HL-60/S4 (cell line): ENCODE measurements around the gene NUDCD2.

Source experiments
- in situ Hi-C: fragments of 300-500 bp; cut with MboI; formaldehyde crosslinking; loops from 2 replicates; pipeline ENCODE4 v1.14.3; 2022; ENCODE audit warnings: low sequenced_read_pairs

Gene NUDCD2, protein sequence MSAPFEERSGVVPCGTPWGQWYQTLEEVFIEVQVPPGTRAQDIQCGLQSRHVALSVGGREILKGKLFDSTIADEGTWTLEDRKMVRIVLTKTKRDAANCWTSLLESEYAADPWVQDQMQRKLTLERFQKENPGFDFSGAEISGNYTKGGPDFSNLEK

GRCh38 chr5:163459819-163460561 is at the start of gene NUDCD2:
Gene NUDCD2 (minus strand): TSS chr5:163460102. CDS start chr5:163460050, 52 bp downstream.
- in situ Hi-C loops: no loop called here

- in situ Hi-C loops: no loop called here
Measured at GRCh38 chr5:163509291-163509951, 49.5 kb upstream of the NUDCD2 start.

DNA sequence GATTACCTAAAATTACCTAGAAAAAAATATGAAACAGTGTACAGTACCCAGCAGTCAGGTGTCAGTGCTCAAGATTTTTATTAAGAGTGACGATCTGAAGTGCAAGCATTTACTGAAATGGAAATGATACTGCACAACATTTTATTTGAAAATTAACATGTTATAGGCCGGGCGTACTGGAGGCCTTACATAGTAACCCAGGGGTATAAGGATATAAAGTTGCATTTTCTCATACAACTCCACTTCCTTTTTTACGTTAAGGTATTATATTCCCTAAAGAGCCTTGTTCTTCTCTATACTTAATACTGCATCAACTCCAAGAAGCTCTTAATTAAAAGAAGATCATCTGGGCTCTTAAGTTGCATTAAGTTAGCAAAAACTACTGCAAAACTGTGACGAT is 48.9 kb upstream of the NUDCD2 start:
- in situ Hi-C loops: no loop called here

- in situ Hi-C loops: no loop called here
Measured at GRCh38 chr5:163506726-163507125, 46.8 kb upstream of the NUDCD2 start.

DNA sequence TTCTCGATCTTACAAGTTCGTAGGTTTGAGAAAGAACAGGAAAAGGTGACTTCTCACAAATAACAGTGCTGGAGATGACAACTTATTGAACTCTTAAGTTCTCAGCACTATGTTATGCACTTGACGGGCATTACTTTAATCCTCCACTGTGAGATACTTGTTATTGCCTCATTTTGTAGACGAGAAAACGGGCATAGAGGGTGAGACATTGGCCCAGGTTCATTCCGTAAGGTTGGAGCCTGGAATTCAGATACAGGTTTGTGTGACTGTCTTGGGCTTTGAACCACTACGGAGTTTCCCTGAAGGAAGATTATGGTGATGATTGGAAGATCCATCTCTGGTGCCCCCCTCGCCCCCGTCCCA is 46.2 kb upstream of the NUDCD2 start:
- in situ Hi-C loops: no loop called here

DNA sequence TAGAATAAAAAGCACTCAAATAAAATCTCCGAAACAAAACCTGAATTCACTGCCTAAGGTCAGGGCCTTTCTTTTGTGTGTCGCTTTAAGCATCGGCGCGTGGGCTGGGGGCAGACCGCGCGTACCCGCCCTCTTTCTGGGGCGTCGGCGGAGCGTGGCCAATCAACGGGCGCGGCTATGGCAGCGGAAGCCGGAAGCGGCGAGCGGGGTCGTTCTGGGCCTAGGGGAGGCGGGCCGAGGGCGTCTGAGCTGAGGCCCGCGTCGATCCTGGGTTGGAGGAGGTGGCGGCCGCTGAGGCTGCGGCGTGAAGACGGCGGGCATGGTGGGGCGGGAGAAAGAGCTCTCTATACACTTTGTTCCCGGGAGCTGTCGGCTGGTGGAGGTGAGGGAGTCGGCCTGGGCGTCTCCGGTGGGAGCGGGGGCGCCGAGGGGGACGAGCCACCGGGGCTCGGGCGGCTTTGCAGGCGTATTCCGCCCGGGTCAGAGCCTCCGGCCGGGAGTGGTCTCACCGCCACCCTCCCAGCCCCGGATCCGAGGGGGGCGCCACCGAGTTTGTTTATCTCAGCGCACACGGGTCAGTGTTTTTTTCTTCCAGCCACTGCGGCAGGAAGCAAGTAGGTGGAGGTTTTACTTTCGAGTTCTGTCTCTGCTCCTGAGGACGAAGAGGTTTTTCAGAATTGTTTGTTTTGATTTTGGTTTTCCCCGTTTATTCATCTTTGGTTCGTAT is 45.6 kb upstream of the NUDCD2 start, which contains the start of gene MAT2B:
Gene MAT2B, plus strand, starts transcription at position 252 of the 727 bp plus-strand sequence. Its CDS starts 68 bp downstream, at position 320.
- in situ Hi-C loops: no loop called here

DNA sequence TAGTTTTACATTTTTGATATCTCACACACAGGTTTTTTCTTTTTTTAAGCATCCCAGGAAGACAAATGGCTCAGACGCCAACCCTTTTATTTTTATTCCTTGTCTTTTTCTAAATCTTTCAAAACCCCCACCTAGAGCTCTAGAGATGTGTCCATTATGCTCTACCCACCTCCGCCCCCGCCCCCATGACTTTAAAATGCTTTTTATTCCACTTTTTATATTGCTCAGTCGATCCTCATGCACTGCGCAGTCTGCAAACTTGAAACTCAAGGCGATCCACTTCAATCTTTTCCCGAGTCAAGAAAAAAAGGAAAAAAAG is 45.1 kb upstream of the NUDCD2 start:
- in situ Hi-C loops: no loop called here

GRCh38 chr5:163504079-163504931 is 44.4 kb upstream of the NUDCD2 start:
- in situ Hi-C loops: no loop called here

- in situ Hi-C loops: no loop called here
Measured at GRCh38 chr5:163503106-163504078, 43.5 kb upstream of the NUDCD2 start.

DNA sequence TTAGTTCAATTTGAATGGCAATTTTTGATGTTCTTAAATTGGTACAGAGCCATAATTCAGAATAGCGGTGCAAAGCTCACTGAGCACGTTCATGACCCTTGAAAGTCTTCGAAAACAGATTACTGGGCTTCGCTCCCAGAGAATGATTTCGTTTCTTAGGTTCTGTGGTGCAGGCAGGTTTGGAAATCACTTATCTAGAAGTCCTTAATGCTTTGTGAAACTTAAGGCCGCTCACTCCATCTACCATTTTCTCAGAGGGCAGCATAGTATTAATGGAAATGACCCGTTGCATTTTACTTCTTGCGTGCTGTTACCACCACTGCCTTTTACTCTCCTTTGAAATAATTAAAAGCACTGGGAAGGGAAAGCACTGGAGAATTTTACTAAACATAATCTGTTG is 42.6 kb upstream of the NUDCD2 start:
- in situ Hi-C loops: no loop called here

DNA sequence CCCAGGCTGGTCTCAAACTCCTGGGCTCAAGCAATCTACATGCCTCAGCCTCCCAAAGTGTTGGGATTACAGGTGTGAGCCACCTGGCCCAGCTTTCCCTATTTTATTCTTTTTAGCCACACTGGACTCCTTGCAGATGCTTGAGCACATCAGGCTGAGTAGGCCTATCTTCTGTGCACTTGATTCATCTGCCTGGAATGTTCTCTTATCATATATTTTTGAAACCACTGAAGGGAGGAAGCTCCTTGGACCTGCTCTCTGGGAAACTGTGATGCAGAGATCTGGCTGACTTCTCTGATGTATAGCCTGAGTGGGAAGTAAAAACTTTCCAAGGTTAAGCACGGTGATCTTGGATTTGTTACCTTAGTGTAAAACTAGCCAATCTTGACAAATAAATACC is 39.0 kb upstream of the NUDCD2 start:
- in situ Hi-C loops: no loop called here

DNA sequence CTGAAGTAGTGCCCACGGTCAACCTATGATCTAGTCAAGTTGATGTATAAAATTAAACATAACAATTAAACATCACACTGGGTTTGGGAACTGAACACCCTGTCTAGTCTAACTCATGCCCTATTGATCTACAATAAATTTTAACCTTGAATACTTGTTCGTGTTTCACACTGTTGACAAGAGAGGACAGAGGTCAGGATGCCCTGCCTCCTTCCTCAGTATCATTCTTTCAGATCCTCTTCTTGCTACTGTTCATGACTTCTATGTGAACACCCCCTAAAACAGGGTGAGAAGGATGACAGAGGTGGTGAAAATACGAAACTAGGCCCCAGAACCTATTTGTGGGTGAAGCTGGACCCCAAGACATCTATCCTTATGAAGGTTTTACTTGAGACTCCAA is 37.4 kb upstream of the NUDCD2 start:
- in situ Hi-C loops: no loop called here

GRCh38 chr5:163496286-163496685 is 36.4 kb upstream of the NUDCD2 start:
- in situ Hi-C loops: no loop called here

DNA sequence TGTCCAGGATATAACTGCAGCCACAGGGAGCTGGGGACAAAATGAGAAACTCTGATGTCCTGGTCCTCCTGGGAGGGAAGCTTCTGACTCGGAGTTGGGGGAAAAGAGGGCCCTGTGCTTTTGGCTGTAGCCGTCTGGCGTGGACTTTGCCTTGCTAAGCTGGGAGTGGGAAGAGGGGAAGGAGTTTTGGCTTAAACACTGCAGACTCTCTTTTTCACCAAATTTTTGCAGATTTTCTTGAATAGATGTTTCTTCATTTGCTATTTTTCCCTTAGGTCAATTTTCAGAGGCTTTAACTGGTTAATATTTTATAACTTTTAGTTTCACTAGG is 29.8 kb upstream of the NUDCD2 start:
- in situ Hi-C loops: no loop called here

DNA sequence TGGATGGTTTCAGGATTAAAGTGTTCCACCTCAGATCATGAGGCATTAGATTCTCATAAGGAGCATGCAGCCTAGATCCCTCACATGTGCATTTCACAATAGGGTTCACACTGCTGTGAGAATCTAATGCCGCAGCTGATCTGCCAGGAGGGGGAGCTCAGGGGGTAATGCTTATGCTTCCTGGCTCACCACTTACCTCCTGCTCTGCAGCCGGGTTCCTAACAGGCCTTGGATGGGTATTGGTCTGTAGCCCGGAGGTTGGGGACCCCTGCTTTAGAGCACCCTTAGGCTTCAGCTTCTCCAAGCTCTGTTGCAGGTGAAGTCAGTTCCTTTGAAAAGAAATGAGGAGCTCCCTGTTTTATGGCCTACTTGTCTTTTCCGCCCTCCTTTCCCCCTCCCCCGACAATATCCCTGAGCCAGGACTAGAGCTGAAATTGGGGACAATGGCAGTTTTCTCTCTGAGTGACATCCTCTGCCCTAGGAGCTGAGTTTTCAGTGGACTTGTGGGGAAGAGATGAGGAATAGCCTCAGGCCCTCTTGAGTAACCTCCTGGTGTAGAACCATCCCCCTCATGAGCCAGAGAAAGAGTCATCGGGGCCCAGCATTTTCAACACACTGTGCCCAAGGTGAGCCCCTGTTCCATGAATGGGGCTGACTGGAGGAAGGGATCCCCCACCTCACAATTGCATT is 29.3 kb upstream of the NUDCD2 start:
- in situ Hi-C loops: no loop called here

- in situ Hi-C loops: no loop called here
Measured at GRCh38 chr5:163478982-163479271, 19.0 kb upstream of the NUDCD2 start.

DNA sequence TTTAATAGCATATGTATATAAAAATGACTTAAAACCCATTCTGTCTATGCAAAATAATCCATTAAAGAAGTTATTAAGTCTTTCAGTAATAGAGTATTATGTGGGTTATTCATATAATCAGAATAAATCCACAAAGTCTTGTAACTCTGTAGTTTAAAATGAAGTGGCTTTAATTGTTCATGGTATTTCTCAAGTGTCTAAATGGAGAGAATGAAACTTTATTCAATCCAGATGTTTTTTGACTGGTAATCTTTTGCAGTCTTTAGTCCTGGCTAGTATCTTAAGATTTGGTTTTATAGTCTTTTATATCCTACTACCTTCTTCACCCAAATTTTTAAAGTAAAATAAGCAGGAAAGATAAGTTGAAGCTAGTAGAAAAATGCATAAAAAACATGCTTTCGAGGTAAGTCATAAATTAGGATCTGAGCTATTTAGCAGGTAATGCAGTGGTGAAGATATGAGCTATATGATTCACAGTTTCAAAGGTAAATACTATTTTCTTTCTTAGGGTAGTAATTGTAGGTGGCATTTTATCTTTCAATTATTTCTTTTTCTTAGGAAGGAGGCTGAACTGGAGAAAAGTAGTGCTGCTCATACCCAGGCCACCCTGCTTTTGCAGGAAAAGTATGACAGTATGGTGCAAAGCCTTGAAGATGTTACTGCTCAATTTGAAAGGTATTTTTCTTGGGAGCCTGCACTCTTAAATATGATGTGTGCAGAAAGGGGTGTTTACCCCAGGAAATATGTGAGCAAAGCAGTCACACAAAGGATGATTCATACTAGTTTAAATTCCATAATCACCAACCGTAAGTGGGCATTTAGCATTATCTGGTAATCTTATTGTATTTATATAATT is 18.5 kb upstream of the NUDCD2 start:
- in situ Hi-C loops: no loop called here

DNA sequence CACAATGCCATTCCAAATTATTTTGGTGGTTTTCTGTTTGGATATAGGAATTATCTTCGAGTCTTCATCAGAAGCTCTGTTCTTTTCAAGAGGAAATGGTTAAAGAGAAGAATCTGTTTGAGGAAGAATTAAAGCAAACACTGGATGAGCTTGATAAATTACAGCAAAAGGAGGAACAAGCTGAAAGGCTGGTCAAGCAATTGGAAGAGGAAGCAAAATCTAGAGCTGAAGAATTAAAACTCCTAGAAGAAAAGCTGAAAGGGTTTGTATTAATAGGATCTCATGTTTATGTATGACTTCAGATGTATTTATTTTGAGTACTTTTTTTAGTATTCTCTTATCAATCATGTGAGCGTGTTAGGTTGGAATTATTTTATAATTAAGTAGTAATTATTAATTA is 15.5 kb upstream of the NUDCD2 start:
- in situ Hi-C loops: no loop called here
